Heart left ventricle (tissue), 16 donors: ENCODE results near the gene MYCBP2. TPM values are rescaled to one million over a fixed set of nuclear protein-coding genes. Genes with fewer than 3 reads are reported as not detected.

Experiments used
- ATAC-seq, 4 donors: fragments of 200-7000 bp; cut with Tn5 transposase; one replicate each; pipeline ENCODE4 v1.9.1; 2020 to 2022; ENCODE audit warnings: moderate library complexity in 4 of 4, mild to moderate bottlenecking in 3 of 4, moderate number of reproducible peaks in 1 of 4
- DNase-seq, 5 donors: peaks; one replicate each; pipeline ENCODE4 v3.0.0-alpha.2; 2020
- H3K27ac ChIP-seq, 12 donors: fragments of 200-600 bp; sonication (generic) in 4 of 12; one replicate each; pipeline versions ENCODE4 v1.5.0 to v1.8.0; 2016 to 2022; ENCODE audit warnings: mild to moderate bottlenecking in 2 of 12
- H3K27me3 ChIP-seq, 9 donors: fragments of 200-600 bp; sonication (generic) in 2 of 9; one replicate each; pipeline versions ENCODE4 v1.5.1 to v1.8.0; 2016 to 2022; ENCODE audit warnings: mild to moderate bottlenecking in 3 of 9
- H3K36me3 ChIP-seq, 9 donors: fragments of 200-600 bp; sonication (generic) in 2 of 9; one replicate each; pipeline versions ENCODE4 v1.5.0 to v1.8.0; 2018 to 2022; ENCODE audit warnings: mild to moderate bottlenecking in 2 of 9
- H3K4me1 ChIP-seq, 12 donors: fragments of 200-600 bp; sonication (generic) in 4 of 12; one replicate each; pipeline versions ENCODE4 v1.5.0 to v1.8.0; 2016 to 2022; ENCODE audit warnings: mild to moderate bottlenecking in 3 of 12
- H3K4me3 ChIP-seq, 12 donors: fragments of 200-600 bp; sonication (generic) in 4 of 12; one replicate each; pipeline versions ENCODE4 v1.5.0 to v1.8.0; 2017 to 2022; ENCODE audit warnings: mild to moderate bottlenecking in 9 of 12, moderate library complexity in 4 of 12
- H3K9me3 ChIP-seq, 12 donors: fragments of 200-600 bp; sonication (generic) in 4 of 12; one replicate each; pipeline versions ENCODE4 v1.5.0 to v1.8.0; 2016 to 2022; ENCODE audit warnings: mild to moderate bottlenecking in 1 of 12
- CTCF ChIP-seq, 12 donors: fragments of 200-600 bp; sonication (generic) in 4 of 12; IDR thresholded peaks; one replicate each; pipeline versions ENCODE4 v1.5.0 to v1.8.0; 2018 to 2022; ENCODE audit warnings: antibody characterized with exemption in 12 of 12, mild to moderate bottlenecking in 5 of 12
- POLR2A ChIP-seq, 2 donors: fragments of 450-650 bp; IDR thresholded peaks; one replicate each; pipeline ENCODE4 v1.6.1; 2017; ENCODE audit warnings: antibody characterized with exemption in 2 of 2, mild to moderate bottlenecking in 2 of 2, moderate library complexity in 2 of 2
- WGBS, 4 donors: extraction: QIAGEN DNeasy Blood & Tissue Kit in 2 of 4; methylation state at CpG; one replicate each; pipeline versions ENCODE4 v1.1.5 to v1.1.7; 2013 to 2018; 5-methylcytosine and 5-hydroxymethylcytosine counted together
- intact Hi-C, 10 donors: fragments of 100-400 bp; cut with DNase I; formaldehyde crosslinking; loops; one replicate each; pipeline versions ENCODE4 v1.11.1 to v1.14.2; 2022
- polyA plus RNA-seq, 2 donors: library from polyadenylated mRNA; stranded (reverse); fragments of 200-250 nt; gene quantifications; one replicate each; pipeline ENCODE4 v1.2.3, GENCODE V29; 2013
- total RNA-seq, 9 donors: library from RNA; depleted of rRNA in 2 of 9; stranded (reverse); fragments of >200 nt in 2 of 9; fragmentation: NEBNext Ultra II Directional in 3 of 9; extraction: Animal tissue kit (Norgen Biotek cat#: 25700) in 3 of 9; gene quantifications; one replicate each; pipeline versions ENCODE4 v1.1.0 to v1.2.4, GENCODE V29; 2016 to 2023
- donor health status: ischemic (EF 13 %, LVEDD 7.1; RV severe dilation, severe dysfunction).
- donor health status: healthy with polysubstance abuse.
- donor health status: DM: no; HTN: yes; CAD: no.
- donor health status: DM: no; HTN: no; CAD: no.
- donor health status: ischemic (EF 25% LVEDD 6.9; RV normal size, moderate dysfunction).
- donor health status: ischemic (EF 25% LVEDD 5.7; RV mildly dilated, moderate dysfunction).
- donor health status: healthy.
- donor health status: DM: yes; HTN: yes; CAD: no.
- donor health status: ischemic (EF 35%, LVEDD 5.7; RV mildly dilated, moderate dysfunction).
- donor health status: nonischemic (EF 11% LVEDD 7.7; RV severe dilation, severe dysfunction).
- donor health status: DM: yes; HTN: yes; CAD: no.
- donor health status: PGD.
- donor health status: ischemic (EF 29% LVEDD 5.4; RV normal size, mild dysfunction).
- donor health status: nonischemic (EF 23%, LVEDD 6.1; RV moderate dilation, normal function).

Gene MYCBP2
- total and polyA plus RNA-seq, 11 donors: 15.7 to 85.6 (median 58.2) TPM

GRCh38 chr13:77360032-77360685 is 33.3 kb upstream of the MYCBP2 start:
- no peaks in the 10 kb centered on the region for H3K36me3 ChIP-seq
- no peak for ATAC-seq
- 70 to 81% (median 79%) methylated on average over 3 of the region's 3 CpGs for WGBS, 4 donors
- H3K27ac ChIP-seq: no peak overlapping the region
- H3K4me3 ChIP-seq: no peak overlapping the region
- DNase-seq: no peak
- no peaks in the 10 kb centered on the region for H3K9me3 ChIP-seq
- intact Hi-C loops: no loop called here
- H3K27me3 ChIP-seq: peaks cover 0 to 7% (median 0%) of the 10 kb centered on the region in 9 donors
- TF ChIP-seq CTCF (IDR thresholded peaks at IDR 0.05) (no peak), POLR2A (IDR thresholded peaks at IDR 0.05) (no peak)
- H3K4me1 ChIP-seq: no peaks in the 10 kb centered on the region

GRCh38 chr13:77359171-77359570 is 32.3 kb upstream of the MYCBP2 start:
- peaks cover 0 to 6% (median 0%) of the 10 kb centered on the region in 9 donors for H3K27me3 ChIP-seq
- H3K27ac ChIP-seq: no peak overlapping the region
- DNase-seq (no peak), ATAC-seq (no peak)
- intact Hi-C loops: no loop called here
- no peak for TF ChIP-seq CTCF (IDR thresholded peaks at IDR 0.05)
- no peak for TF ChIP-seq POLR2A (IDR thresholded peaks at IDR 0.05)
- WGBS, 4 donors: 75 to 81% (median 77%) methylated on average over 3 of the region's 3 CpGs
- H3K9me3 ChIP-seq: no peaks in the 10 kb centered on the region
- H3K4me1 ChIP-seq: peaks cover 0 to 5% (median 0%) of the 10 kb centered on the region in 12 donors
- H3K36me3 ChIP-seq: no peaks in the 10 kb centered on the region
- H3K4me3 ChIP-seq: no peak overlapping the region

- no peak for DNase-seq
- intact Hi-C loops: no loop called here
- H3K4me3 ChIP-seq: no peak overlapping the region
- no peaks in the 10 kb centered on the region for H3K9me3 ChIP-seq
- no peak overlapping the region for H3K27ac ChIP-seq
- peaks cover 0 to 7% (median 0%) of the 10 kb centered on the region in 12 donors for H3K4me1 ChIP-seq
- TF ChIP-seq CTCF (IDR thresholded peaks at IDR 0.05) (no peak), POLR2A (IDR thresholded peaks at IDR 0.05) (no peak)
- 62 to 71% (median 66%) methylated on average over 1 of the region's 1 CpG for WGBS, 4 donors
- no peaks in the 10 kb centered on the region for H3K36me3 ChIP-seq
- no peak for ATAC-seq
- H3K27me3 ChIP-seq: no peaks in the 10 kb centered on the region
Observed at GRCh38 chr13:77358001-77358400, 31.1 kb upstream of the MYCBP2 start.

GRCh38 chr13:77356155-77356554 is 29.3 kb upstream of the MYCBP2 start:
- Histone ChIP-seq H3K36me3 (no peaks in the 10 kb centered on the region), H3K4me3 (no peak overlapping the region), H3K4me1 (peaks cover 0 to 7% (median 0%) of the 10 kb centered on the region in 12 donors), H3K27ac (no peak overlapping the region), H3K27me3 (no peaks in the 10 kb centered on the region), H3K9me3 (no peaks in the 10 kb centered on the region)
- intact Hi-C loops: no loop called here
- WGBS, 4 donors: 64 to 89% (median 78%) methylated on average over 2 of the region's 2 CpGs
- DNase-seq (no peak), ATAC-seq (no peak)
- TF ChIP-seq CTCF (IDR thresholded peaks at IDR 0.05): no peak
- TF ChIP-seq POLR2A (IDR thresholded peaks at IDR 0.05): no peak
